ENCODE data around the gene ITGAE.

Gene ITGAE

DNA sequence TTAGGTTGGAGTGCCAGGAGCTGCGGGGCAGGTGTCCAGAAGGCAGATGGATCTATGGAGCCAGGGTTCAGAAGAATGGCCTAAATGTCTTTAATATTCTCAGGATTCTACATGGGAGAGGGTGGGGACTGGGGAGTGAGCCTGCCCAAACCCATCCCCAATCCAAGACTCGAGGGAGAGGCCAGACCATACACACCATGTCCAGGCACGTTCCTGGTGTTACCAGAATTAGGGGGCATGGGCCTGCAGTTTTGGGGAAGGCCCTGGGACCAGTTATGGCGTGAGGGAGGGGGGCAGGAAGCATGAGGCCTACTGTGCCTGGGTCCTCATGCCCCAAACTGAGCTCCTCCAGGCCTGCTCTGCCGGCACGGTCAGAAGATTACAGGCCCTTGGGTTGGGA lies 134.5 kb downstream of the ITGAE start:
- no peak for DNase-seq

DNA sequence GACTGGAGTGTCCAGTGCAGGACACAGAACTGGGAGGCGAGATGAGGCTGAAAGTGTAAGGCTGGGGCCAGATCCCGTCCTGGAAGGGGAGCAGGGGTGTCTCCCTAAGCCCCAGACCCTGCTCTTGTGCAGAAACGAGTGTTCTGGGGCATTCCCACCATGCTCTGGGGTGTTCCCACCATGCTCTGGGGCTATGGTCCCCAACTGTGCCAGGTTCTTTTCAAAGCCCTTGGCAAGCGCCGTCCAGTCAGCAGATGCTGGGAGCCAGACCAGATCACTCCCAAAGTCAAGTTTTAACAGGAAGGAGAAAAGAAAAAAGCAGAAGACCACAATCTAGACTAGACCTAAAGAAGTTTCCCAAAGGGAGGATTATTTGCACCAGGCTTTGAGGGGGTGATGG lies 135.2 kb downstream of the ITGAE start:
- DNase-seq: no peak
